ENCODE measurements around the gene MARK1. TPM values are rescaled to one million over a fixed set of nuclear protein-coding genes. Genes with fewer than 3 reads are reported as not detected.

MARK1 gene
- total RNA-seq, 4 donors from 2014 or later = 11.1 to 12.9 (median 11.9) TPM

DNA sequence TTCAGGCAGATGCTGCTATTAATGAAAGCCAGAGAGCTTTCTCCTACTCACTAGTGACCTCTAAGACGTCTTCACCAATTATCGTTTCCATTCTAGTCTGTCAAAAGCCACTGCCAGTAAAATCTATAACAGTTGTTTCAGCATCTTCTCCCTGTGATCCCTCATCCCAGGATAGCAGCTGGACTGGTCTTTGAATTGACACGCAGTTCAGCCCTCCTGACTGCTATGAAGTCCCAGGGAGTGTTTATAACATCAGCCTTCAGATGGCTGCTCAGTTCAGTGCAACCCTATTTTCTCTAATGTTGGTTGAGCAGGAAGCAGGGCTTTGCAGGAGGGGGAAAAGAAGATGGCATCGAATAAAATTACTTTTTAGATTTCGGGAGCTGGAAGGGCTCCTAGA, 23.6 kb upstream of the MARK1 start:
- no peaks in the 10 kb centered on the region for H3K27me3 ChIP-seq
- DNase-seq (ENCODE audit: low spot score in 2 of 2) = no peak
- H3K27ac ChIP-seq = no peak overlapping the region
- no peaks in the 10 kb centered on the region for H3K36me3 ChIP-seq
- no peaks in the 10 kb centered on the region for H3K9me3 ChIP-seq
- no peak overlapping the region for H3K4me3 ChIP-seq
- H3K4me1 ChIP-seq = no peaks in the 10 kb centered on the region
- 70 to 72% methylated on average over 5 of the region's 5 CpGs for WGBS, 2 donors
- no peak for TF ChIP-seq EP300 (IDR thresholded peaks at IDR 0.05)
- TF ChIP-seq, protein P1, sequence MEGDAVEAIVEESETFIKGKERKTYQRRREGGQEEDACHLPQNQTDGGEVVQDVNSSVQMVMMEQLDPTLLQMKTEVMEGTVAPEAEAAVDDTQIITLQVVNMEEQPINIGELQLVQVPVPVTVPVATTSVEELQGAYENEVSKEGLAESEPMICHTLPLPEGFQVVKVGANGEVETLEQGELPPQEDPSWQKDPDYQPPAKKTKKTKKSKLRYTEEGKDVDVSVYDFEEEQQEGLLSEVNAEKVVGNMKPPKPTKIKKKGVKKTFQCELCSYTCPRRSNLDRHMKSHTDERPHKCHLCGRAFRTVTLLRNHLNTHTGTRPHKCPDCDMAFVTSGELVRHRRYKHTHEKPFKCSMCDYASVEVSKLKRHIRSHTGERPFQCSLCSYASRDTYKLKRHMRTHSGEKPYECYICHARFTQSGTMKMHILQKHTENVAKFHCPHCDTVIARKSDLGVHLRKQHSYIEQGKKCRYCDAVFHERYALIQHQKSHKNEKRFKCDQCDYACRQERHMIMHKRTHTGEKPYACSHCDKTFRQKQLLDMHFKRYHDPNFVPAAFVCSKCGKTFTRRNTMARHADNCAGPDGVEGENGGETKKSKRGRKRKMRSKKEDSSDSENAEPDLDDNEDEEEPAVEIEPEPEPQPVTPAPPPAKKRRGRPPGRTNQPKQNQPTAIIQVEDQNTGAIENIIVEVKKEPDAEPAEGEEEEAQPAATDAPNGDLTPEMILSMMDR (IDR thresholded peaks at IDR 0.05) = no peak
- no peak for TF ChIP-seq POLR2A (IDR thresholded peaks at IDR 0.05)

DNA sequence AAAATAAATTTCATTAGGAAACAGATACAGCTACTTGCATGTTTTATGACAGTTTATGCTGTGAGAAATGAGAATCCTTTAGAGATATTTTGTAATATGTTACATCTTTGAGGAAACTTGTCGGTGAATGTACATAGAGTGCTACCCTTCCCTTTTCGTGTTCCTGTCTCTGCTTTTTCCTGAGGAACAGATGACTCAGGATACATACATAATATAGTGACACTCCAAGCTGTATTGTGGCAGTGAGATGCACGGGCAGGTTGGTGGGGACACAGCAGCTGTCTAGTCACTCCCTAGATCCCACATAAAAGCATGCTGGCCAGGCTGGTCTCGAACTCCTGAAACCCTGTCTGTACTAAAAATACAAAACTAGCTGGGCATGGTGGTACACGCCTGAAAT, 20.9 kb upstream of the MARK1 start:
- no peak for DNase-seq (ENCODE audit: low spot score in 2 of 2)
- Histone ChIP-seq H3K4me3 (no peak overlapping the region), H3K27ac (no peak overlapping the region), H3K4me1 (no peaks in the 10 kb centered on the region), H3K36me3 (no peaks in the 10 kb centered on the region), H3K27me3 (no peaks in the 10 kb centered on the region), H3K9me3 (no peaks in the 10 kb centered on the region)
- TF ChIP-seq POLR2A (IDR thresholded peaks at IDR 0.05) = no peak
- no peak for TF ChIP-seq EP300 (IDR thresholded peaks at IDR 0.05)
- TF ChIP-seq, protein P1 (IDR thresholded peaks at IDR 0.05) = no peak
- WGBS, 2 donors = 84 to 91% methylated on average over 5 of the region's 5 CpGs

DNA sequence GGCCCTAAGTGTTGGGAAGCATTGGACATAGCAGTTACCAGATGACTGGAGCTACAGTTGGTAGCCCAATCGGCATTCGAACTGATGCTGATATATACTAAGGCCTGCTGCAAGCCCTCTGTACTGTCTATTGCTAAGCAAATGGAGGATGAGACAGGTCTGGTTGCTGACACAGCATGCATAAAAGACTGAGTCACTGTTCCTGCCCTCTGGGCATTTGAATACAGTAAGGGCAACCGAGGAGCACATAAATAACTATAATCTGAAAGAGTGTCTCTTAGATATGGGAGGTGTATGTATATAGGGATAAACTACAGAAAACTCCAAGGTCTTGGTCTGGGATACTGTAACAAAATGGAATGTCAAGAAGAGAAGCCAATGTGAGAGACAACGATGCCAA, 16.8 kb upstream of the MARK1 start:
- Histone ChIP-seq H3K27ac (no peak overlapping the region), H3K27me3 (no peaks in the 10 kb centered on the region), H3K4me1 (no peaks in the 10 kb centered on the region), H3K9me3 (no peaks in the 10 kb centered on the region), H3K36me3 (no peaks in the 10 kb centered on the region), H3K4me3 (no peak overlapping the region)
- WGBS, 2 donors = 77% methylated on average over 4 of the region's 4 CpGs
- DNase-seq (ENCODE audit: low spot score in 2 of 2) = no peak
- TF ChIP-seq, protein P1 (IDR thresholded peaks at IDR 0.05) = no peak
- TF ChIP-seq EP300 (IDR thresholded peaks at IDR 0.05) = no peak
- no peak for TF ChIP-seq POLR2A (IDR thresholded peaks at IDR 0.05)

DNA sequence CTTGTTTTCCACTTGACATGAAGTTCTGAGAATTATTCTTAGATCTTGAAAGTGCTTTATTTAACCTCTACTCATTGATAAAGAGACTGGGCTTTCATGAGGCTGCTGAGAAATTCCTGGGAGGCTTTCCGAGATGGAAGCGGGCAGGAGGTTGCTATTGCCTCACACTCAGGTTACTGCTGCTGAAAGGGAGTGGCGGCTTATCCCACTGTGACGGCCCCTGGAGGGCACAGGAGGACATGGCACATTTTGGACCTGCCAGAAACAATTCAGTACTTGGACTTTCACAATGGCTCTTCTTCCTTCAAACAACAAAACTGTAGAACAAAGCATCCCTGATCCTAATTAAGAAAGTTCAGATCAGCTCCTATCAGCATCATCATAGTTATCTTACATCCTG, 16.2 kb upstream of the MARK1 start:
- Histone ChIP-seq H3K27ac (no peak overlapping the region), H3K36me3 (no peaks in the 10 kb centered on the region), H3K4me1 (no peaks in the 10 kb centered on the region), H3K4me3 (no peak overlapping the region), H3K9me3 (no peaks in the 10 kb centered on the region), H3K27me3 (no peaks in the 10 kb centered on the region)
- TF ChIP-seq, protein P1 (IDR thresholded peaks at IDR 0.05) = no peak
- TF ChIP-seq EP300 (IDR thresholded peaks at IDR 0.05) = no peak
- TF ChIP-seq POLR2A (IDR thresholded peaks at IDR 0.05) = no peak
- 70 to 73% methylated on average over 4 of the region's 4 CpGs for WGBS, 2 donors
- DNase-seq (ENCODE audit: low spot score in 2 of 2) = no peak

DNA sequence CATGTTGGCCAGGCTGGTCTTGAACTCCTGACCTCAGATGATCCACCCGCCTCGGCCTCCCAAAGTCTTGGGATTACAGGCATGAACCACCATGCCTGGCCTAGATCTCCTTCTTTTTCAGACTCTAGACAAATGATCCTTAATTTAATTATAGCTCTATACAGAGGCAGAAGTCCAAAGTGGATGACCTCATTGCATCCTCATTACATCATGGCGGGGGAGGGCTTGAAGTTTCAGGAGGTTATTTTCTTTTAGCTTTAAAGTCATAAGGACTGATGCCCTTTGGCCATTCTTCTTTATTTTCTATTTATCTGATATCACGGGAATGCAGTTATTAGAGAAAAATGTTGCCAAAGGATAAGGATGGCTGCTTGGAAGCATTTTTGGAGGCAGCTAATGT, 14.1 kb upstream of the MARK1 start:
- Histone ChIP-seq H3K27ac (no peak overlapping the region), H3K9me3 (no peaks in the 10 kb centered on the region), H3K36me3 (no peaks in the 10 kb centered on the region), H3K4me1 (no peaks in the 10 kb centered on the region), H3K27me3 (no peaks in the 10 kb centered on the region), H3K4me3 (no peak overlapping the region)
- 94 to 96% methylated on average over 4 of the region's 4 CpGs for WGBS, 2 donors
- TF ChIP-seq EP300 (IDR thresholded peaks at IDR 0.05) = no peak
- TF ChIP-seq, protein P1 (IDR thresholded peaks at IDR 0.05) = no peak
- TF ChIP-seq POLR2A (IDR thresholded peaks at IDR 0.05) = no peak
- DNase-seq (ENCODE audit: low spot score in 2 of 2) = no peak

All from tibial nerve (tissue), 4 donors.